SW480 (cell line): ENCODE data around the gene POPDC2.
"Not testable (repeated sequence)": the region's sequence is repeated elsewhere in the genome, so short reads cannot be mapped to it uniquely, and the experiment has no call there.

Source experiments
- DNase-seq: peaks from one replicate; pipeline ENCODE4 v3.0.0-alpha.2; 2016; ENCODE audit warnings: low spot score

POPDC2 gene

GRCh38 chr3:119613201-119613600, 47.2 kb downstream of the POPDC2 start:
- no peak for DNase-seq

GRCh38 chr3:119611664-119612063, 48.7 kb downstream of the POPDC2 start:
- no peak for DNase-seq

GRCh38 chr3:119609301-119609700, 51.1 kb downstream of the POPDC2 start:
- no peak for DNase-seq

- no peak for DNase-seq
Observed at GRCh38 chr3:119608405-119609000, 51.9 kb downstream of the POPDC2 start.

GRCh38 chr3:119604878-119605277, 55.5 kb downstream of the POPDC2 start:
- DNase-seq, result peak; percentile 45

GRCh38 chr3:119602676-119603075, 57.7 kb downstream of the POPDC2 start:
- no peak for DNase-seq

GRCh38 chr3:119601154-119601553, 59.2 kb downstream of the POPDC2 start:
- no peak for DNase-seq

- DNase-seq, result peak; percentile 29
Observed at GRCh38 chr3:119600732-119601131, 59.7 kb downstream of the POPDC2 start.

- no peak for DNase-seq
Observed at GRCh38 chr3:119599558-119600174, 60.7 kb downstream of the POPDC2 start.

GRCh38 chr3:119598410-119599098, 61.8 kb downstream of the POPDC2 start:
- DNase-seq, result no peak

GRCh38 chr3:119597548-119598288, 62.7 kb downstream of the POPDC2 start, which contains the start of gene PLA1A:
PLA1A (plus strand) TSS chr3:119597885; CDS start chr3:119597914, 29 bp downstream.
- DNase-seq, result no peak

- DNase-seq, result no peak
Observed at GRCh38 chr3:119596398-119596797, 64.0 kb downstream of the POPDC2 start.

- DNase-seq, result no peak
Observed at GRCh38 chr3:119595639-119596334, 64.6 kb downstream of the POPDC2 start.

GRCh38 chr3:119594929-119595328, 65.5 kb downstream of the POPDC2 start:
- DNase-seq, result not testable (repeated sequence)

- no peak for DNase-seq
Observed at GRCh38 chr3:119594066-119594465, 66.3 kb downstream of the POPDC2 start.

- DNase-seq, result no peak
Observed at GRCh38 chr3:119592861-119593260, 67.5 kb downstream of the POPDC2 start.
